Measurements from ENCODE around the gene OR1S1.
"Not testable (repeated sequence)": the region's sequence is repeated elsewhere in the genome, so short reads cannot be mapped to it uniquely, and the experiment has no call there.

The OR1S1 gene

GRCh38 chr11:58212420-58212819 is at the start of gene OR1S1:
TSS of gene OR1S1 (plus strand) at chr11:58212720.
- DNase-seq = not testable (repeated sequence)

- DNase-seq = no peak
Measured at GRCh38 chr11:58164389-58164788, 48.1 kb upstream of the OR1S1 start.

- DNase-seq = no peak
Measured at GRCh38 chr11:58164990-58165389, 47.5 kb upstream of the OR1S1 start.

GRCh38 chr11:58165504-58166106 is 46.9 kb upstream of the OR1S1 start:
- DNase-seq = no peak

- no peak for DNase-seq
Measured at GRCh38 chr11:58177409-58178054, 35.0 kb upstream of the OR1S1 start.

GRCh38 chr11:58178444-58178843 is 34.1 kb upstream of the OR1S1 start:
- no peak for DNase-seq

- no peak for DNase-seq
Measured at GRCh38 chr11:58179648-58180047, 32.9 kb upstream of the OR1S1 start.

- DNase-seq = no peak
Measured at GRCh38 chr11:58186938-58187337, 25.6 kb upstream of the OR1S1 start.

GRCh38 chr11:58188770-58189169 is 23.8 kb upstream of the OR1S1 start, which contains the start of gene OR9Q2:
TSS of gene OR9Q2 (plus strand) at chr11:58189070. CDS start at chr11:58190491, 1,421 bp downstream.
- DNase-seq = no peak

GRCh38 chr11:58192229-58192628 is 20.3 kb upstream of the OR1S1 start:
- no peak for DNase-seq

- no peak for DNase-seq
Measured at GRCh38 chr11:58193391-58193790, 19.1 kb upstream of the OR1S1 start.

- no peak for DNase-seq
Measured at GRCh38 chr11:58195939-58196338, 16.6 kb upstream of the OR1S1 start.

- no peak for DNase-seq
Measured at GRCh38 chr11:58199271-58199670, 13.2 kb upstream of the OR1S1 start.

- no peak for DNase-seq
Measured at GRCh38 chr11:58204042-58204441, 8.5 kb upstream of the OR1S1 start, which contains the start of gene OR1S2. TSS of gene OR1S2 (minus strand) at chr11:58204142. CDS start at chr11:58204142, 0 bp downstream.

GRCh38 chr11:58216476-58216875 is 4.0 kb downstream of the OR1S1 start:
- no peak for DNase-seq

GRCh38 chr11:58222721-58223120 is 10.2 kb downstream of the OR1S1 start:
- DNase-seq = no peak

GRCh38 chr11:58227956-58228615 is 15.6 kb downstream of the OR1S1 start:
- DNase-seq = no peak

GRCh38 chr11:58243954-58244353 is 31.4 kb downstream of the OR1S1 start:
- no peak for DNase-seq

GRCh38 chr11:58254936-58255335 is 42.4 kb downstream of the OR1S1 start:
- no peak for DNase-seq

GRCh38 chr11:58259983-58260382 is 47.5 kb downstream of the OR1S1 start:
- DNase-seq = no peak
